Left lung (tissue), 10 donors: Measurements from ENCODE around the gene NRTN. TPM values are rescaled to one million over a fixed set of nuclear protein-coding genes. Genes with fewer than 3 reads are reported as not detected.
"Not testable (repeated sequence)": the region's sequence is repeated elsewhere in the genome, so short reads cannot be mapped to it uniquely, and the experiment has no call there.

Experiments
- ATAC-seq: fragments of 200-7000 bp; cut with Tn5 transposase; one replicate; pipeline ENCODE4 v1.9.1; 2020; ENCODE audit warnings: moderate library complexity
- DNase-seq, 4 donors: peaks; one replicate each; pipeline ENCODE4 v3.0.0-alpha.2; 2013 to 2020
- H3K27ac ChIP-seq, 2 donors: fragments of 200-600 bp; sonication (generic) in 1 of 2; one replicate each; pipeline versions ENCODE4 v1.5.0 to v1.8.0; 2020 to 2021
- H3K27me3 ChIP-seq, 2 donors: fragments of 200-600 bp; sonication (generic) in 1 of 2; one replicate each; pipeline versions ENCODE4 v1.5.0 to v1.8.0; 2020 to 2021
- H3K36me3 ChIP-seq, 2 donors: fragments of 200-600 bp; sonication (generic) in 1 of 2; one replicate each; pipeline versions ENCODE4 v1.5.0 to v1.8.0; 2020 to 2021
- H3K4me1 ChIP-seq, 2 donors: fragments of 200-600 bp; one replicate each; pipeline ENCODE4 v1.8.0; 2021
- H3K4me3 ChIP-seq, 2 donors: fragments of 200-600 bp; sonication (generic) in 1 of 2; one replicate each; pipeline versions ENCODE4 v1.5.0 to v1.8.0; 2020 to 2021; ENCODE audit warnings: mild to moderate bottlenecking in 1 of 2
- H3K9me3 ChIP-seq, 2 donors: fragments of 200-600 bp; sonication (generic) in 1 of 2; one replicate each; pipeline versions ENCODE4 v1.5.0 to v1.8.0; 2020 to 2021
- CTCF ChIP-seq, 2 donors: fragments of 200-600 bp; sonication (generic) in 1 of 2; IDR thresholded peaks; one replicate each; pipeline versions ENCODE4 v1.5.0 to v1.8.0; 2021; ENCODE audit warnings: antibody characterized with exemption in 2 of 2
- intact Hi-C, 2 donors: fragments of 100-400 bp; cut with DNase I; formaldehyde crosslinking; loops; one replicate each; pipeline versions ENCODE4 v1.11.2 to v1.14.2; 2022
- polyA plus RNA-seq, 6 donors: library from polyadenylated mRNA; unstranded; fragments of 120-200 nt; gene quantifications; one replicate each; pipeline ENCODE4 v1.2.1, GENCODE V29; 2013; ENCODE audit not compliant: insufficient read length in 6 of 6
- total RNA-seq, 2 donors: library from RNA; stranded (reverse); fragmentation: NEBNext Ultra II Directional; extraction: Animal tissue kit (Norgen Biotek cat#: 25700); gene quantifications; one replicate each; pipeline ENCODE4 v1.2.1, GENCODE V29; 2021
- donor health status: DM: no; HTN: yes; CAD: no.
- donor health status: DM: no; HTN: no; CAD: no.

The NRTN gene
- total and polyA plus RNA-seq, 8 donors = 0.93 to 1.9 (median 1.5) TPM

GRCh38 chr19:5843295-5843927 is 38.5 kb downstream of the NRTN start:
- no peaks in the 10 kb centered on the region for H3K9me3 ChIP-seq
- no peak overlapping the region for H3K27ac ChIP-seq
- H3K36me3 ChIP-seq = no peaks in the 10 kb centered on the region
- peaks cover 0 to 7% of the 10 kb centered on the region in 2 donors for H3K4me1 ChIP-seq
- H3K27me3 ChIP-seq = peaks cover 0 to 2% of the 10 kb centered on the region in 2 donors
- ATAC-seq (no peak), DNase-seq (no peak)
- no peak for TF ChIP-seq CTCF (IDR thresholded peaks at IDR 0.05)
- intact Hi-C loops = no loop called here
- no peak overlapping the region for H3K4me3 ChIP-seq

GRCh38 chr19:5844456-5845433 is 39.9 kb downstream of the NRTN start:
- intact Hi-C loops = no loop called here
- no peaks in the 10 kb centered on the region for H3K9me3 ChIP-seq
- no peak for DNase-seq
- no peaks in the 10 kb centered on the region for H3K27me3 ChIP-seq
- no peak overlapping the region for H3K4me3 ChIP-seq
- TF ChIP-seq CTCF (IDR thresholded peaks at IDR 0.05) = no peak
- no peak for ATAC-seq
- peaks cover 0 to 1% of the 10 kb centered on the region in 2 donors for H3K4me1 ChIP-seq
- no peaks in the 10 kb centered on the region for H3K36me3 ChIP-seq
- no peak overlapping the region for H3K27ac ChIP-seq

- H3K27me3 ChIP-seq, DNase-seq, H3K9me3 ChIP-seq, ATAC-seq, H3K4me3 ChIP-seq, H3K36me3 ChIP-seq, H3K27ac ChIP-seq, H3K4me1 ChIP-seq, intact Hi-C loops: not testable (repeated sequence)
Measured at GRCh38 chr19:5847846-5848245, 43.0 kb downstream of the NRTN start.

GRCh38 chr19:5848621-5849020 is 43.8 kb downstream of the NRTN start:
- H3K9me3 ChIP-seq, H3K27ac ChIP-seq, H3K27me3 ChIP-seq, H3K4me3 ChIP-seq, intact Hi-C loops, DNase-seq, H3K36me3 ChIP-seq, ATAC-seq, H3K4me1 ChIP-seq: not testable (repeated sequence)

GRCh38 chr19:5850189-5850588 is 45.3 kb downstream of the NRTN start:
- Histone ChIP-seq H3K27ac (no peak overlapping the region), H3K27me3 (no peaks in the 10 kb centered on the region), H3K9me3 (no peaks in the 10 kb centered on the region), H3K36me3 (no peaks in the 10 kb centered on the region), H3K4me1 (no peaks in the 10 kb centered on the region), H3K4me3 (peak overlapping the region in 1 of 2 donors; percentile 31)
- ATAC-seq = peak; percentile 43
- intact Hi-C loops = no loop called here
- TF ChIP-seq CTCF (IDR thresholded peaks at IDR 0.05) = no peak
- no peak for DNase-seq

- Histone ChIP-seq H3K27ac (peak overlapping the region; percentile 42 to 71), H3K4me1 (no peaks in the 10 kb centered on the region), H3K36me3 (no peaks in the 10 kb centered on the region), H3K4me3 (peak overlapping the region in 1 of 2 donors; percentile 31), H3K9me3 (no peaks in the 10 kb centered on the region), H3K27me3 (no peaks in the 10 kb centered on the region)
- intact Hi-C loops = no loop called here
- TF ChIP-seq CTCF (IDR thresholded peaks at IDR 0.05) = no peak
- ATAC-seq (peak; percentile 93), DNase-seq (peak in 3 of 4 donors; percentile 52 to 83 (median 79))
Measured at GRCh38 chr19:5850743-5851293, 46.0 kb downstream of the NRTN start.
